Measurements from ENCODE around the gene EMD.

The EMD gene

DNA sequence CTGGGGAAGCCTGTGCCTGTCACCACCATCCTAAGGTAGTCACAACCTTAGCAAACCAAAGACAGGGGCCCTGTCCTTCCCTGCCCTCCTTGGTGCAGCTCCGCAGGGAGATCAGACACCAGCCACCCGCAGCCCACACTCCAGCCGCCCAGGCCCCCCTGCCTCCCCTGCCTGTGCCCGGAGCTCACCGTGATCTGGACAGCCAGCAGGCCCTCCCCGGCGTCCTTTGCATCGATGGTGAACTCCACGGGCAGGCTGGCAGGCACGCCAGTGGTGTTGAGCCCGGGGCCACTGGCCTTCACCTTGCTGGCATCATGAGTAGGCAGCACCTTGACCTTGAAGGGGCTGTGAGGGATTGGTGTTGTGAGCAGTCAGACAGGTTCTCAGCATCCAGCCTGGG lies 21.1 kb upstream of the EMD start:
- no peaks in the 10 kb centered on the region for H3K9me3 ChIP-seq (ENCODE audit: insufficient read depth, low read depth, low read length)
- peaks cover 14% of the 10 kb centered on the region; the same call in 1 of the 2 replicates for H3K79me2 ChIP-seq (ENCODE audit: insufficient read depth, low read length)
- no peak overlapping the region for H3K4me3 ChIP-seq (ENCODE audit: low read length, poor library complexity, severe bottlenecking)
- no peak overlapping the region for H3K4me2 ChIP-seq (ENCODE audit: low read depth, low read length, poor library complexity, severe bottlenecking)
- no peaks in the 10 kb centered on the region for H3K9me2 ChIP-seq (replicated peaks; ENCODE audit: low read depth, low read length)
- TF ChIP-seq CTCF (conservative IDR thresholded peaks at IDR 0.05; ENCODE audit: low read length): no peak
- TF ChIP-seq EZH2phosphoT487 (IDR thresholded peaks at IDR 0.05; ENCODE audit: borderline replicate concordance): no peak
- H2AFZ ChIP-seq (ENCODE audit: low read length): no peak overlapping the region
- H3K36me3 ChIP-seq (ENCODE audit: insufficient read depth, low read length): peaks cover 90% of the 10 kb centered on the region; the same call in 1 of the 2 replicates
- peaks cover 10% of the 10 kb centered on the region for H4K20me1 ChIP-seq (ENCODE audit: insufficient read depth, low read length, poor library complexity, severe bottlenecking)
- no peaks in the 10 kb centered on the region for H3K4me1 ChIP-seq (ENCODE audit: insufficient read depth, low read length, poor library complexity, severe bottlenecking)
- no peaks in the 10 kb centered on the region for H3K27me3 ChIP-seq (ENCODE audit: insufficient read depth, low read length, poor library complexity, severe bottlenecking)
- no peaks in the 10 kb centered on the region for H3F3A ChIP-seq (ENCODE audit: low read depth)
- no peak overlapping the region for H3K9ac ChIP-seq (ENCODE audit: low read depth, low read length, poor library complexity, severe bottlenecking)

DNA sequence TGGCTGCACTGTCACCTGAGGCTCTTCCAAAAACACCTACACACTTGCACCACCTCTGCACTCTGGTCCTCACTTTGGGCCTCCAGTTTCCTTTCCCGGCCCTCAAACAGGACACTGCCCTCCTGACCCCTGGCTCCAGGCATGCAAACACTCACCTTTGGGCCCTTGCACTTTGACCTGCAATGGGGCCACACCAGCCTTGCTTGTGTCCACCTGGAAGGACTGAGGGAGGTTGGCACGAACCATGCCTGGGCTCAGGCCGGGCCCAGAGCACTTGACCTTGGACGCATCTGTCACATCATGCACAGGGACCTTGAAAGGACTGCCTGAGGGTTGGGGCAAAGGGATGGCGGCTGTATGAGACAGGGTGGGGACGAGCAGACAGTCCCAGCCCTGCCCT lies 20.3 kb upstream of the EMD start:
- Histone ChIP-seq H3K4me1 (ENCODE audit: insufficient read depth, low read length, poor library complexity, severe bottlenecking) (no peaks in the 10 kb centered on the region), H3F3A (ENCODE audit: low read depth) (no peaks in the 10 kb centered on the region), H3K79me2 (ENCODE audit: insufficient read depth, low read length) (peaks cover 16% of the 10 kb centered on the region; the same call in 1 of the 2 replicates), H3K27me3 (ENCODE audit: insufficient read depth, low read length, poor library complexity, severe bottlenecking) (no peaks in the 10 kb centered on the region), H4K20me1 (ENCODE audit: insufficient read depth, low read length, poor library complexity, severe bottlenecking) (peaks cover 10% of the 10 kb centered on the region), H3K9me2 (replicated peaks; ENCODE audit: low read depth, low read length) (no peaks in the 10 kb centered on the region), H3K9ac (ENCODE audit: low read depth, low read length, poor library complexity, severe bottlenecking) (no peak overlapping the region), H3K36me3 (ENCODE audit: insufficient read depth, low read length) (peaks cover 85% of the 10 kb centered on the region; the same call in 1 of the 2 replicates), H3K9me3 (ENCODE audit: insufficient read depth, low read depth, low read length) (no peaks in the 10 kb centered on the region), H3K4me2 (ENCODE audit: low read depth, low read length, poor library complexity, severe bottlenecking) (no peak overlapping the region), H2AFZ (ENCODE audit: low read length) (no peak overlapping the region), H3K4me3 (ENCODE audit: low read length, poor library complexity, severe bottlenecking) (no peak overlapping the region)
- TF ChIP-seq CTCF (conservative IDR thresholded peaks at IDR 0.05; ENCODE audit: low read length) (no peak), EZH2phosphoT487 (IDR thresholded peaks at IDR 0.05; ENCODE audit: borderline replicate concordance) (no peak)

GRCh38 chrX:154359362-154360154 lies 19.5 kb upstream of the EMD start:
- H3K79me2 ChIP-seq (ENCODE audit: insufficient read depth, low read length): peaks cover 21% of the 10 kb centered on the region; the same call in 1 of the 2 replicates
- no peak overlapping the region for H2AFZ ChIP-seq (ENCODE audit: low read length)
- H3K9me2 ChIP-seq (replicated peaks; ENCODE audit: low read depth, low read length): no peaks in the 10 kb centered on the region
- H3K9me3 ChIP-seq (ENCODE audit: insufficient read depth, low read depth, low read length): no peaks in the 10 kb centered on the region
- no peak overlapping the region for H3K9ac ChIP-seq (ENCODE audit: low read depth, low read length, poor library complexity, severe bottlenecking)
- no peaks in the 10 kb centered on the region for H3K4me1 ChIP-seq (ENCODE audit: insufficient read depth, low read length, poor library complexity, severe bottlenecking)
- no peak overlapping the region for H3K4me3 ChIP-seq (ENCODE audit: low read length, poor library complexity, severe bottlenecking)
- H3K27me3 ChIP-seq (ENCODE audit: insufficient read depth, low read length, poor library complexity, severe bottlenecking): no peaks in the 10 kb centered on the region
- peaks cover 85% of the 10 kb centered on the region; the same call in 1 of the 2 replicates for H3K36me3 ChIP-seq (ENCODE audit: insufficient read depth, low read length)
- no peak overlapping the region for H3K4me2 ChIP-seq (ENCODE audit: low read depth, low read length, poor library complexity, severe bottlenecking)
- H3F3A ChIP-seq (ENCODE audit: low read depth): no peaks in the 10 kb centered on the region
- TF ChIP-seq EZH2phosphoT487 (IDR thresholded peaks at IDR 0.05; ENCODE audit: borderline replicate concordance) (no peak), CTCF (conservative IDR thresholded peaks at IDR 0.05; ENCODE audit: low read length) (no peak)
- H4K20me1 ChIP-seq (ENCODE audit: insufficient read depth, low read length, poor library complexity, severe bottlenecking): peaks cover 12% of the 10 kb centered on the region
